NT2/D1 (cell line): Measurements from ENCODE around the gene GARIN5B.

Experiments used
- DNase-seq: peaks from one replicate; pipeline ENCODE4 v3.0.0-alpha.2; 2011; ENCODE audit warnings: low read depth, low spot score
- H3K27me3 ChIP-seq: 2 replicates; pipeline ENCODE4 v1.6.0; 2011; ENCODE audit warnings: mild to moderate bottlenecking; ENCODE audit not compliant: insufficient read length, insufficient read depth
- H3K36me3 ChIP-seq: 2 replicates; pipeline ENCODE4 v1.6.1; 2011; ENCODE audit warnings: mild to moderate bottlenecking, low read length, mixed read lengths; ENCODE audit not compliant: insufficient read depth, insufficient read length
- H3K4me1 ChIP-seq: 2 replicates; pipeline ENCODE4 v1.5.1; 2011; ENCODE audit not compliant: insufficient read depth, insufficient read length
- H3K4me3 ChIP-seq: 2 replicates; pipeline ENCODE4 v1.5.1; 2011; ENCODE audit warnings: low read depth; ENCODE audit not compliant: insufficient read length
- H3K9ac ChIP-seq: 2 replicates; pipeline ENCODE4 v1.6.0; 2011; ENCODE audit warnings: low read depth; ENCODE audit not compliant: insufficient read length
- H3K9me3 ChIP-seq: 2 replicates; pipeline ENCODE4 v1.5.1; 2011; ENCODE audit warnings: mild to moderate bottlenecking, low read length; ENCODE audit not compliant: insufficient read depth
- SUZ12 ChIP-seq: IDR thresholded peaks from 2 replicates; pipeline ENCODE4 v1.6.1; 2011; ENCODE audit not compliant: insufficient read length, insufficient read depth; ENCODE audit errors: extremely low read depth
- YY1 ChIP-seq: IDR thresholded peaks from 2 replicates; pipeline ENCODE4 v1.6.1; 2011; ENCODE audit not compliant: insufficient read length, insufficient read depth
- ZNF274 ChIP-seq: IDR thresholded peaks from 2 replicates; pipeline ENCODE4 v1.6.1; 2011; ENCODE audit warnings: mild to moderate bottlenecking, low read depth, low read length

Gene GARIN5B

DNA sequence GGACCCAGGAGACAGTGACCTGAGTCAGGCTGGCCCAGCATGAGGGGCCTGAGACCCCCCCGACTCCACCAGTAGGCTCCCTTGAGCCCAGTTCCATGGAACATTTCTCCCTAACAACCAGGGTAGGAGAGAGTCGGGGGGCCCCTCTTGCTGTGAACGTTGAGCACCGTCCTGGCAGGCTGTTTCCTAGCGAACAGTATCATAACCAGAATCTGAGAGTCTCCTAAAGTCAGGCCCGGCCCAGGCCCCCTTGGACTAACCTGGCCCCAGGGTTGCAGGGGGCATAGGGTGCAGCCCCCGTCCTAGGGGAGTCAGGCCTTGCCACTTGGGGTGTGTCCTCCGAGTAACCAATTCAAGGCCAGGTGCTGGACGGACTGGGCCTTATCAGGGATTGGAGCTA is 51.7 kb downstream of the GARIN5B start:
- TF ChIP-seq YY1: no peak
- no peak for TF ChIP-seq SUZ12
- no peak for TF ChIP-seq ZNF274
- no peaks in the 10 kb centered on the region for H3K27me3 ChIP-seq
- H3K4me3 ChIP-seq: no peak overlapping the region
- no peaks in the 10 kb centered on the region for H3K9me3 ChIP-seq
- H3K9ac ChIP-seq: no peak overlapping the region
- H3K36me3 ChIP-seq: peaks cover 34% of the 10 kb centered on the region
- peaks cover 8% of the 10 kb centered on the region for H3K4me1 ChIP-seq
- no peak for DNase-seq

DNA sequence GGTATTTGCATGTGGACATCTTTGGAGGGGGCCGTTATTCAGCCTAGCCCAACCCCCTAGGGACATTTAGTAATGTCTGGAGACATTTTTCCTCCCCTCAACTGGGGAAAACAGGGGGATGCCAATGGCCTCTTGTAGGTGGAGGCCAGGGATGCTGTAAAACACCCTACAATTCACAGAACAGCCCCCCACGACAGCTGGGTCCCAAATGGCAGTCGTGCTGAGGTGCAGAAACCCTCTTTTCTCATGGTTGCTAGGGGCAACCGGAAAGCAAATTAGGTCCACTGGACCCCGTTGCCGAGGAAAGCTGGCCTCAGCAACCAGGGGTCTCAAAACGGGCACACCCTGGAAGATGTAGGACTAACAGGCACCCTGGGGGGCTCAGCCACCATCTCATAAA is 52.6 kb downstream of the GARIN5B start:
- no peak for DNase-seq
- Histone ChIP-seq H3K9ac (no peak overlapping the region), H3K4me3 (no peak overlapping the region), H3K27me3 (no peaks in the 10 kb centered on the region), H3K36me3 (peaks cover 43% of the 10 kb centered on the region), H3K9me3 (no peaks in the 10 kb centered on the region), H3K4me1 (peaks cover 8% of the 10 kb centered on the region)
- no peak for TF ChIP-seq YY1
- no peak for TF ChIP-seq SUZ12
- no peak for TF ChIP-seq ZNF274

GRCh38 chr19:55309448-55309847 is 53.6 kb downstream of the GARIN5B start:
- H3K4me3 ChIP-seq: no peak overlapping the region
- H3K4me1 ChIP-seq: peaks cover 8% of the 10 kb centered on the region
- H3K9ac ChIP-seq: no peak overlapping the region
- H3K9me3 ChIP-seq: no peaks in the 10 kb centered on the region
- no peaks in the 10 kb centered on the region for H3K27me3 ChIP-seq
- peaks cover 50% of the 10 kb centered on the region for H3K36me3 ChIP-seq
- DNase-seq: no peak
- no peak for TF ChIP-seq SUZ12

DNA sequence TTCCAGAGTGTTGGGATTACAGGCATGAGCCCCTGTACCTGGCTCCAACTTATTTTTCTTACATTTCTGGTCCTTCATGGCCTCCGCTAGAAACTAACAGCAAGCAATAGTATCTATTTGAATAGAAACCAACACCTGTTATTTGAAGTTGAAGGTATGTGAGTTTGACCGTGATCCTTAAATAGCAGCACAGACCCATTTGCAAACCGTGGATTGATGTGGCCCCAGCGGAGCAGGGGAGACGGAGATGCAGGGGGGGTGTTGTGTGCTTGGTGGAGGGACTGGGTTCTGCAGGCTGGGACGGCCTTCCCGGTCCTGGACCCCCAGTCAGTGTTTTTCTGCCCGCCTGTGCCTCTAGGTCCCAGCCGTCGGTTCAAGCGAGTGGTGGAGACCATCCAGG is 54.8 kb downstream of the GARIN5B start:
- Histone ChIP-seq H3K27me3 (no peaks in the 10 kb centered on the region), H3K4me3 (no peak overlapping the region), H3K9ac (no peak overlapping the region), H3K9me3 (no peaks in the 10 kb centered on the region), H3K36me3 (peaks cover 61% of the 10 kb centered on the region), H3K4me1 (peaks cover 3% of the 10 kb centered on the region)
- DNase-seq: no peak
- no peak for TF ChIP-seq ZNF274
- no peak for TF ChIP-seq SUZ12
- TF ChIP-seq YY1: no peak

- Histone ChIP-seq H3K36me3 (peaks cover 65% of the 10 kb centered on the region), H3K27me3 (no peaks in the 10 kb centered on the region), H3K9me3 (no peaks in the 10 kb centered on the region), H3K4me3 (no peak overlapping the region), H3K9ac (no peak overlapping the region), H3K4me1 (no peaks in the 10 kb centered on the region)
- no peak for TF ChIP-seq YY1
- TF ChIP-seq ZNF274: no peak
- TF ChIP-seq SUZ12: no peak
- no peak for DNase-seq
Observed at GRCh38 chr19:55306712-55307111, 56.3 kb downstream of the GARIN5B start.

- Histone ChIP-seq H3K9ac (no peak overlapping the region), H3K9me3 (no peaks in the 10 kb centered on the region), H3K27me3 (no peaks in the 10 kb centered on the region), H3K4me3 (no peak overlapping the region), H3K4me1 (peaks cover 6% of the 10 kb centered on the region), H3K36me3 (peaks cover 67% of the 10 kb centered on the region)
- no peak for TF ChIP-seq YY1
- no peak for TF ChIP-seq SUZ12
- no peak for TF ChIP-seq ZNF274
- DNase-seq: no peak
Observed at GRCh38 chr19:55305983-55306562, 57.0 kb downstream of the GARIN5B start.

DNA sequence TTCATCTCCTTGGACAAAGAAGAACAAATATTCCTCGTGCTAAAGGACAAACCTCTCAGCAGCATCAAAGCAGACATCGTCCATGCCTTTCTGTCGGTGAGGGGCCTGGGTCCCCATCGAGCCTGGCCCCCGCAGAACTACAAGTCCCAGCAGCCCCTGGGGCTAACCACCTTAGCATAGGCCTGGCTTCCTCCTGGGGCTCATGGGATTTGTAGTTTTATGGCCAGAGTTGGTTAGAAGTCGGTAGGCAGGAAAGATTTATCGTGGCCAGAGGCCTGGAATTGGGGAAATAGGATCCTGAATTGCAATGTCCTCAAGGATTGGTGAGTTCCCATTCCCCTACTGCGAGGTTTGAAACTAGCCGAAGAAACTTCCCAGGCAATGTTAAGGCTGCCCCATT is 57.6 kb downstream of the GARIN5B start:
- DNase-seq: no peak
- H3K27me3 ChIP-seq: no peaks in the 10 kb centered on the region
- H3K4me3 ChIP-seq: no peak overlapping the region
- peaks cover 67% of the 10 kb centered on the region for H3K36me3 ChIP-seq
- no peak for TF ChIP-seq ZNF274
- no peak for TF ChIP-seq SUZ12
- no peak for TF ChIP-seq YY1
- peaks cover 8% of the 10 kb centered on the region for H3K4me1 ChIP-seq
- no peaks in the 10 kb centered on the region for H3K9me3 ChIP-seq
- no peak overlapping the region for H3K9ac ChIP-seq
